CD4-positive, alpha-beta T cell treated with Interleukin-10 for 1 hour (primary cell): ENCODE results near the gene ELL2.
"Not testable (repeated sequence)": the region's sequence is repeated elsewhere in the genome, so short reads cannot be mapped to it uniquely, and the experiment has no call there.

Experiments
- DNase-seq: peaks from one replicate; pipeline ENCODE4 v3.0.0-alpha.2; 2020

Gene ELL2

GRCh38 chr5:95906398-95906797 is 55.3 kb downstream of the ELL2 start:
- DNase-seq = not testable (repeated sequence)

- no peak for DNase-seq
Measured at GRCh38 chr5:95904827-95905226, 56.8 kb downstream of the ELL2 start.

- DNase-seq = no peak
Measured at GRCh38 chr5:95903838-95904237, 57.8 kb downstream of the ELL2 start.

- DNase-seq = no peak
Measured at GRCh38 chr5:95901676-95902627, 59.7 kb downstream of the ELL2 start.

- DNase-seq = no peak
Measured at GRCh38 chr5:95900383-95900958, 61.2 kb downstream of the ELL2 start.

- DNase-seq = no peak
Measured at GRCh38 chr5:95899829-95900228, 61.8 kb downstream of the ELL2 start.

GRCh38 chr5:95899006-95899405 is 62.6 kb downstream of the ELL2 start:
- no peak for DNase-seq

- no peak for DNase-seq
Measured at GRCh38 chr5:95895771-95896170, 65.9 kb downstream of the ELL2 start.

GRCh38 chr5:95895251-95895650 is 66.4 kb downstream of the ELL2 start:
- DNase-seq = no peak

GRCh38 chr5:95892784-95893354 is 68.8 kb downstream of the ELL2 start:
- peak; percentile 16 for DNase-seq

GRCh38 chr5:95891499-95891898 is 70.2 kb downstream of the ELL2 start:
- no peak for DNase-seq

- no peak for DNase-seq
Measured at GRCh38 chr5:95889076-95889475, 72.6 kb downstream of the ELL2 start.

GRCh38 chr5:95887977-95888376 is 73.7 kb downstream of the ELL2 start:
- no peak for DNase-seq

GRCh38 chr5:95886340-95887044 is 75.2 kb downstream of the ELL2 start:
- DNase-seq = no peak

- DNase-seq = no peak
Measured at GRCh38 chr5:95884511-95884910, 77.1 kb downstream of the ELL2 start.

GRCh38 chr5:95884017-95884325 is 77.7 kb downstream of the ELL2 start:
- no peak for DNase-seq

GRCh38 chr5:95883185-95884016 is 78.2 kb downstream of the ELL2 start:
- no peak for DNase-seq

- no peak for DNase-seq
Measured at GRCh38 chr5:95881833-95882232, 79.8 kb downstream of the ELL2 start.

- no peak for DNase-seq
Measured at GRCh38 chr5:95880081-95880926, 81.3 kb downstream of the ELL2 start.

GRCh38 chr5:95879661-95880060 is 82.0 kb downstream of the ELL2 start:
- DNase-seq = no peak
